Activated T-cell treated with anti-CD3 and anti-CD28 coated beads, Interleukin-2, amount 50 U/mL, for 1 hour (primary cell): ENCODE measurements around the gene ELF2.
"Not testable (repeated sequence)": the region's sequence is repeated elsewhere in the genome, so short reads cannot be mapped to it uniquely, and the experiment has no call there.

Experiments used
- DNase-seq: peaks from one replicate; pipeline ENCODE4 v3.0.0-alpha.2; 2020

Gene ELF2

GRCh38 chr4:139059026-139059425 is 118.0 kb downstream of the ELF2 start:
- not testable (repeated sequence) for DNase-seq

DNA sequence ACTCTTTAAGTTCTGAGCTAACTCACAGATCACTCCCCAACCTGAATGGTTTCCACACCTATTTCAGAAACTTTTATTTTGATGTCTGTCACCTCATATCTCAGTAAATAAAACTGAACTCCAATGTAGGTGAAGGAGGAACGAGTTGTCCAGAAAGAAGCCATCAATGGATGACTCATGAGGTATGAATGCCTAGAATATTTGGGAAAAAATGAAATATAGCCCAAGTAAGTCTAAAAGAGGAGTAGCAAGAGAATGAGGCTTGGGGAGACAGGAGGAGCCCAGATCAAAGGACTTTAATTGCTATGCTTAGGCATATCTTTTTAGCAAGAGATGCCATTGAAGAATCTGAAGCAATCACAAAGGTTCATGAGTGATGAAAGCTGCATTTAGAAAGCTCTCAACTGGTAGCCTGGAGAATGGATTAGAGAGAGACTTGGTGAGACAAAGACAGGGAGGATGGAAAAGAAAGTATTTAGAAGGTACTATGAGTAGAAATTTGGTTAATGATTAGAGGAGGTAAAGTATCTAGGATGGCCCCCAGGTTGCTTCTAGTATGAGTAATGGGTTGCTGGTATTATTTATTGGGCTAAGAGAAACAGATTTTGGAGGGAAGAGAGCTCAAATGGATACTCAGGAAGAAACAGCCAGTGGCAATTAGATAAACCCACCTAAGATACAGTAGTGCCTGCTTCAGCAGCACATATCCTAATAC is 122.1 kb downstream of the ELF2 start:
- DNase-seq, result no peak

- no peak for DNase-seq
Observed at GRCh38 chr4:139053909-139054308, 123.1 kb downstream of the ELF2 start.

- DNase-seq, result no peak
Observed at GRCh38 chr4:139050446-139050845, 126.6 kb downstream of the ELF2 start.

DNA sequence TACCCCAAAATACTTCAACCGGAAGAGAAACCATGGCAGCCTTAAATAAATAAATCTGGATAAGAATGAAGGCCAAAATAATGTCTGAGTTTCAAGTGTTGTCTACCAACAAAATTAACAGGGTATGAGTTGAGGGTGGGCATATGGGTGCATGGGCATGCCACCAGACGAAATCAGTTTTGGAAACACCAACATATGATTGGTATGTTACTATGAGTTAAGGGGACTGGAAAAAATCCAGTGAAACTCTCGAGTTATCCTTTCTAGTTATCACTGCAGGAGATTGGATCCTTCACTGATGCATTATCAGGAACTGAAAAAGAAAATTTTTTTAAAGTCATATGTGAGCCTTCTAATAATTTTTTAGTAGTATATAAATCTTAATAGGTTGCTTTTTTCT is 129.0 kb downstream of the ELF2 start:
- no peak for DNase-seq

- DNase-seq, result no peak
Observed at GRCh38 chr4:139044291-139044690, 132.7 kb downstream of the ELF2 start.

- no peak for DNase-seq
Observed at GRCh38 chr4:139042981-139043460, 134.0 kb downstream of the ELF2 start.

DNA sequence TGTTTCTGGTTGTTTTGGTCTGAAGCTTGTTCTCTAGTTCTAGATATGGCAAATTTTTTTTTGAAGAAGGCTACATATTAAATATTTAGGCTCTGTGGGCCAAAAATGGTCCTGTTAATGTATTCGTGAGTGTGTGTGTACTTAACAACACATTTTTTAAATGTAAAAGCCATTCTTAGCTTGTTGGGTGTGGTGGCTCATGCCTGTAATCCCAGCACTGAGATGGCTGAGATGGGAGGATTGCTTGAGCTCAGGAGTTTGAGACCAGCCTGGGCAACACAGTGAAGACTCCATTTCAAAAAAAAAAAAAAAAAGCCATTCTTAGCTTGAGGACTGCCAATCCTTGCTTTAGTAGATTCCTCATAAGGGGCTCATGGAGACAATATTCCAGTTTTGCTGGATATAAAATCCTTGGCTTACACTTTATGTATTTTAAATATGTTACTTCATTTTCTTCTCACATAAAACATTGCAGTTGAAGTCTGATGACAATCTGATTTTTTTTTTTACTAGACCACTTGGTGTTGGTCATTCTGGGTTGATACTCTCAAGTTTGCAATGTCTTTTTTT is 138.1 kb downstream of the ELF2 start:
- no peak for DNase-seq

DNA sequence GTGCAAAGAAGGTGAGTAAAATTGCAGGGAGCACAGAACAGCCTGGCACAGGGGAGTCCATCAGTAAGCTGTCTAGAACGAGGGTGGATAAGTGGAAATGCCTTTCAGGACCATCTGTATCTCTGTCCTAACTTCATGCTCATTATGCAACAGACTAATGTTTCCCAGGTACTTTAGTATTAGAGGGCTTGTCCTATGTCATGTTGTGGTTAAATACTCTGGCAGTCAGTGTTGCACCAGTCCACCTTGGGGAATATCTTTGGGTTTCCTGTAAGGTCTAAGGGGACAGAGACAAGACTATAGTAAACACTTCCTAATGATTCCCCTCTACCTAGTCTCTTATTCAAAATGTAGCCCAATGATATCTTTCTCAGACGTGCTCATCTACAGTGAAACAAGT is 140.1 kb downstream of the ELF2 start:
- no peak for DNase-seq

DNA sequence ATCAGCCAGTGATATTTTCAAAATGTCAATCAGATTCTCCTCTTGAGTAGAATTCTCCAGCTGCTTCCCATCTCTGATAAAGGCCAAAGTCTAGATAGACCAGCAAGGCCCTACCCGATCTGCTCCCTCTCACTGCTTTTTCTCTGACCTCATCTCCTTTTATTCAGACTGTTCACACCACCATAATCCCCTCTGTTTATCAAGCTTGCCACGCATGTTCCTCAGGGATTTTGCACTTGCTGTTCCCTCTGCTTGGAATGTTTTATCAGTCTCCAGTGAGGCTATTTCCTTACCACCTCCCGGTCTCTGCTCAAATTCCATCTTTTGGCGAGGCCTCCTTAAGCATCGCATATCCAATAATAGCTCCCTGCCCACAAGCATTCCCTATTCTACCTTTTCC is 141.4 kb downstream of the ELF2 start:
- no peak for DNase-seq

DNA sequence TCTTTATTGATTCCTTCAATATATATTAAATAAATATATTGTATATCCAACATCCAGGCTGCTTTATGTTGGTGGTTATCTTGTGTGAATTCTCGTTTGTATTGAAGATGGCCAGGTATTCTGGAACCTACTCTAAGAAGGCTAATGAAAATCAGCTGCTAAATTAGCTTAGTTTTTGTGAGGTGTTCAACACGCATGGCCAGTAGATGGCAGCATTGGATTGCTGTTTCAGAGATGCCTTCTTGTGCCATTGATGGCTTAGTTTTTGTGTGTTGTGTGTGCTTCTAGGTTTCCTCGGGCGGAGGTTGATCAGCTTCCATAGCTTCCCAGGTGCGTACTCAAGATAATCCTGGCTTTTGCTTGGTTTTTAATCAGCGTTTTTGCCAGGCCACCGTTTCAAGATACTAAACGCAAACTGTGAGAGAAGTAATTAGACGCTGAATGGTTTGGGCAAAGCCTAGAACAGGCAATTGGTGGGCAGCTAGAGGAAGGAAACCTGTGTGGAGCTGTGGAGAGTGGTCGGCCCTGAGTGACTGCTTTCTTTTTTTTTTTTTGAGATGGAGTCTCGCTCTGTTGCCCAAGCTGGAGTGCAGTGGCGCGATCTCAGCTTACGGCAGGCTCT is 146.3 kb downstream of the ELF2 start:
- peak; percentile 66 for DNase-seq

DNA sequence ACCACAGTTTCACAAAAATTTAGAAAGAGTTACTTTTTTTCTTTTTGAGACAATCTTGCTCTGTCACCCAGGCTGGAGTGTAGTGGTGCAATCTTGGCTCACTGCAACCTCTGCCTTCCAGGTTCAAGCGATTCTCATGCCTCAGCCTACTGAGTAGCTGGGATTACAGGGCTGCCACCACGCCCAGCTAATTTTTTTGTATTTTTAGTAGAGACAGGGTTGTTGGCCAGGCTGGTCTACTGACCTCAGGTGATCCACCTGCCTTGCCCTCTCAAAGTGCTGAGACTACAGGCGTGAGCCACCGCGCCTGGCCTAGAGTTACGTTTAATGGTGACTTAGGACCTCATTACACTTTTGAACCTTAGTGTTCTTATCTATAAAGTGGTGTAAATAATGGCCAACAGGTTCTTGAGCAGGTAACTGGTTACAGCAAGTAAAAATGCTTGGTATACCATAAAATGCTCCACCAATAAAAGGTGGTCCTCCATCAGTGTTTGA is 147.1 kb downstream of the ELF2 start:
- not testable (repeated sequence) for DNase-seq

DNA sequence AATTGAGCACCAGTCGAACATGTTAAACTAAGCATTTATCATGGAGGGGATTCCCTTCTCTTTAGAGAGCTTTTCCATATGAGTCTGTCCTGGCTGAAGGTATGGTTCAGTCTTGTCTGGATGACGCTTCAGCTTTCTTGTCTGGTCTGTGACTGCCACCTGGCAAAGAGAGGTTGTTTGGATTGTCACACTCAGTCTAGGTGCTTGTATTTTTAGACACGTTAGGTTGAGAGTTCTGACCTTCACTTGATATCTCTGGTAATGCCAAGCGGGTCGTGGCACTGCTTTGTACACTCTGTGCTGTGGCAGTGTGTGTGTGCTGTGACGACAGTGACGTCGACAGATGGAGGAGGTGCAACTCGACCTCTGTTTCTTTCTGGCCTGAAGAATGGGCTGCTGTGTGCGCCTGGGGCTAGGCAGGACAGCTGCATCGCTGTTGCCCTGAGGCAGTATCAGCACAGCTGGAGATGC is 148.8 kb downstream of the ELF2 start:
- DNase-seq, result no peak

DNA sequence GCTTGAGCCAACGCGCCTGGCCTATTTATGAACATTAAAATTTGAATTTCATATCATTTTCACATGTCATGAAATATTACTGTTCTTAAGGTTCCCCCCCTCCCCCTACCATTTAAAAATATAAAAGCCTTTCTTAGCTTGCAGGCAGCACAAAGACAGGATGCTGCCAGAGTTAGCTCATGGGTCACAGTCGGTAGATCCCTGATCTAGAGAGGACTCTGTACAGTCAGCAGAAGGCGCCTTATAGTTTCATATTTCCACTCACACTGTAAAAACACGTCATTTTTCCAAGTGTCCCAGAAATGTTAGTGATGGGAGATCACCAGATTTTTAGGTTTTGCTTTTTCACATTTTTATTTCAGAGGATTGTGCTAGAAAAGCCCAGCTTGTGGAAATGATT is 149.2 kb downstream of the ELF2 start:
- no peak for DNase-seq

DNA sequence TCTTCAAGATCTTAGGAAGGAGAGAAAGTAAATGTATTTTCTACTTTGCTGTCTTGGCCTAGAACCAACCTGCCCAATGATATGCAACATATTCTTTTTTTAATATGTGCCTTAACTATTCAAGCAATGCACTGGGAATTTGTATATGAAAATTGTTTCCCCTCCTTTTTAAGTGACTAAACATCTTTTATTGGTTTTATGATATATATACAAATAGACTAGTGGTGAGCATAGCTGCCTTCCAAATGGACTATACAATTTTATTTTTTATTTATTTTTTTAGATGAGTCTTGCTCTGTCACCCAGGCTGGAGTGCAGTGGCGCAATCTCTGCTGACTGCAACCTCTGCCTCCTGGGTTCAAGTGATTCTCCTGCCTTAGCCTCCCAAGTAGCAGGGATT is 151.2 kb downstream of the ELF2 start:
- no peak for DNase-seq

- no peak for DNase-seq
Observed at GRCh38 chr4:139024686-139025085, 152.3 kb downstream of the ELF2 start.

- no peak for DNase-seq
Observed at GRCh38 chr4:139022835-139023234, 154.2 kb downstream of the ELF2 start.

DNA sequence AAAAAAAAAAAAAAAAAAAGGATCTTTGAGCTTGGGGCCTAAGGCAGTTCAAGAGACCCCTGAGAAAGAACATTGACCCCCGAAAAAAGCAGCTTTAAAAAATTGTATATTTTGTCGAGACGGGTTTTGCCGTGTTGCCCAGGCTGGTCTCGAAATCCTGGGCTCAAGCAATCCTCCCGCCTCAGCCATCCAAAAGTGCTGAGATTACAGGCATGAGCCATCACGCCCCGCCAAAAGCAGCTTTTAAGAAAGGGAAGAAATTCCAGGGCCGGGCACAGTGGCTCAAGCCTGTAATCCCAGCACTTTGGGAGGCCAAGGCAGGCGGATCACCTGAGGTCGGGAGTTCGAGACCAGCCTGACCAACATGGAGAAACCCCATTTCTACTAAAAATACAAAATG is 155.9 kb downstream of the ELF2 start:
- DNase-seq, result not testable (repeated sequence)

DNA sequence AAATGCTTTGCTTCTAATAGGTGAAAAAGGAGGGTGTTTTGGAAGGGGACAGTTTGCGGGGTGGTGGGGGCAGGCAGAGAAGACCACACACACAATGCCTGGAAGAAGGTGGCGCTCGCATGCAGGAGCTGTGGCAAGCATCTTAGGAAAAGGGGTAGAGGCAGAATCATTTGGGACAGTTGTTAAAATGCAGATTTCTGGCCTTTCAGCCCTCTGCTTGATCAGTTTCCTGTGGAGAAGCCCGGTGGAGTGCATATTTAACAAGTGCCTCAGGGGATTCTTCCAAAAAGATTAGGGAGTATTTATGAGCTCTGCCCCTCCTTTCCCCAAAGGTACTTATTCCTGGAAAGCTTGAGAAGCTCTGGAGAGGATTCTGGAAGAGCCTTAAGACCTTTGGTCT is 156.6 kb downstream of the ELF2 start:
- DNase-seq, result no peak

GRCh38 chr4:139018971-139019758 is 157.9 kb downstream of the ELF2 start:
- no peak for DNase-seq

DNA sequence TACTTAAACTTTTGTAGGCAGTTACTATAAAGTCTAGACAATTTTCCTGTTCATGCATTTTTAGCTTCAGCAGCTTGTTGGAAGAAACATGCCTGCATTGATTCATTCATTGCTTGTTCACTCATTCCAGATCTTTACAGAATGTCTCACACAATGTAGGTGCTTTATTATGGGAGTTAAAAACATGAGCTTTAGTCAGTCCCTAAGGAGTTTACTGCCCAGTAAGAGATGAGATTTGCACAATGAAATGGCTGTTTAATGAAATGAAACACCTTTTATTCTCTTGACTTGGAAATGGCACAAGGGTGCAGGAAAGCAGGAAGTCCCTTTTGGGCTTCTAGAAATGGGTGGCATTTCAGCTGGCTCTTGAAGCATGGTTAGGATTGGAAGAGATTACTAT is 158.5 kb downstream of the ELF2 start:
- no peak for DNase-seq

DNA sequence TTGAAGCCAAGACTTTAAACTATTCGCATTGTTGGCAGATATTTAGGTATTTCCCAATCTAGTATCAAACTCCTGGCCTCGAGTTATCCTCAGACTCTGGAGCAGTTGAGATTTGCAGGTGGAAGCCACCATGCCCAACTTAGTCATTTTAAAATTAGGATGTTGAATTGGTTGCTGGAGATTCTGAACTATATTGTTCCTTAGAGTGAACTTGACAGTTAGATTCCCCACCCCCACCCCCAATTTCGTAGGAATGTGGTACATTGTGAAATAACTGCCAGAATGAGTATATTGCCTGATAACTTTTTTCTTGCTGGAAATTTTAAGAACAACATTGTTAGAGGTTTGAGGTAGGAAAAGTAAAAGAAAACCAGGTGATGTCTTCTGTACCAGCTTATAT is 159.2 kb downstream of the ELF2 start:
- DNase-seq, result no peak

GRCh38 chr4:139015948-139016471 is 161.0 kb downstream of the ELF2 start:
- DNase-seq, result no peak
